GM18907 (cell line): ENCODE data around the gene HBB.

Source experiments
- ATAC-seq: cut with Tn5 transposase; IDR thresholded peaks from one replicate; pipeline ENCODE4 v1.9.1; 2021; ENCODE audit warnings: mild to moderate bottlenecking, moderate library complexity; ENCODE audit not compliant: unreplicated experiment

Gene HBB

GRCh38 chr11:5247472-5248192 is 20.8 kb upstream of the HBB start:
- ATAC-seq = no peak

GRCh38 chr11:5246772-5247471 is 20.1 kb upstream of the HBB start:
- no peak for ATAC-seq

GRCh38 chr11:5245155-5245554 is 18.3 kb upstream of the HBB start:
- ATAC-seq = no peak

GRCh38 chr11:5243816-5244180 is 16.9 kb upstream of the HBB start:
- ATAC-seq = no peak

- no peak for ATAC-seq
These were observed 16.3 kb upstream of the HBB start for GRCh38 chr11:5242933-5243815.

GRCh38 chr11:5242208-5242607 is 15.3 kb upstream of the HBB start:
- ATAC-seq = no peak

GRCh38 chr11:5241458-5241857 is 14.6 kb upstream of the HBB start:
- no peak for ATAC-seq

GRCh38 chr11:5240458-5240857 is 13.6 kb upstream of the HBB start:
- ATAC-seq = no peak

- no peak for ATAC-seq
These were observed 13.2 kb upstream of the HBB start for GRCh38 chr11:5240056-5240455.

- no peak for ATAC-seq
These were observed 12.2 kb upstream of the HBB start for GRCh38 chr11:5239046-5239445.

GRCh38 chr11:5238486-5238885 is 11.6 kb upstream of the HBB start:
- ATAC-seq = no peak

GRCh38 chr11:5237420-5237819 is 10.5 kb upstream of the HBB start:
- no peak for ATAC-seq

- no peak for ATAC-seq
These were observed 8.7 kb upstream of the HBB start for GRCh38 chr11:5235364-5236095.

GRCh38 chr11:5234381-5234834 is 7.5 kb upstream of the HBB start, which contains the start of gene HBD:
HBD (minus strand) TSS chr11:5234483; CDS start chr11:5234433, 50 bp downstream.
- peak; percentile 78 for ATAC-seq

GRCh38 chr11:5233307-5233706 is 6.4 kb upstream of the HBB start:
- ATAC-seq = no peak

GRCh38 chr11:5232821-5233220 is 6.0 kb upstream of the HBB start:
- ATAC-seq = no peak

GRCh38 chr11:5232176-5232575 is 5.3 kb upstream of the HBB start:
- ATAC-seq = no peak

- no peak for ATAC-seq
These were observed 4.2 kb upstream of the HBB start for GRCh38 chr11:5231111-5231510.

GRCh38 chr11:5230266-5230665 is 3.4 kb upstream of the HBB start:
- no peak for ATAC-seq

- ATAC-seq = no peak
These were observed 2.9 kb upstream of the HBB start for GRCh38 chr11:5229796-5230195.

GRCh38 chr11:5229356-5229755 is 2.5 kb upstream of the HBB start:
- ATAC-seq = no peak
